NCI-H446 (cell line): Measurements from ENCODE around the gene CANT1.
"Not testable (repeated sequence)": the region's sequence is repeated elsewhere in the genome, so short reads cannot be mapped to it uniquely, and the experiment has no call there.

Experiments used
- DNase-seq, 2 experiments: peaks; one replicate each; lab custom pipeline; 2025; lab: John Stamatoyannopoulos, UW

The CANT1 gene

DNA sequence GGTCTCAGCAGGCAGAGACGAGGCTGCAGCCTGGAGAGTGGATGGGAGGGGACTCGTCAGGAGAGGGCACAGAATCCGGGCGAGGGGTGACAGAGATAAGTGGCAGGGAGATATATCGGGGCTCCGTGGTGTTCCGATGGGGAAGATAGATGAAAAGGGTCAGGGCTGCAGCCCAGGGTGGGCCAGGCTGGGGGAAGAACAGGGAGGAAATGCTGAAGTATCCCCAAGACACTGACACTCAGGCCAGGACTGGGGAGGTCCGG lies 32.0 kb downstream of the CANT1 start:
- no peak for DNase-seq

- no peak for DNase-seq
These were observed 32.5 kb downstream of the CANT1 start for GRCh38 chr17:78976907-78977680.

- DNase-seq = peak; percentile 69 to 83
These were observed 34.7 kb downstream of the CANT1 start for GRCh38 chr17:78974635-78975591.

GRCh38 chr17:78973792-78974520 lies 35.6 kb downstream of the CANT1 start:
- DNase-seq = no peak

DNA sequence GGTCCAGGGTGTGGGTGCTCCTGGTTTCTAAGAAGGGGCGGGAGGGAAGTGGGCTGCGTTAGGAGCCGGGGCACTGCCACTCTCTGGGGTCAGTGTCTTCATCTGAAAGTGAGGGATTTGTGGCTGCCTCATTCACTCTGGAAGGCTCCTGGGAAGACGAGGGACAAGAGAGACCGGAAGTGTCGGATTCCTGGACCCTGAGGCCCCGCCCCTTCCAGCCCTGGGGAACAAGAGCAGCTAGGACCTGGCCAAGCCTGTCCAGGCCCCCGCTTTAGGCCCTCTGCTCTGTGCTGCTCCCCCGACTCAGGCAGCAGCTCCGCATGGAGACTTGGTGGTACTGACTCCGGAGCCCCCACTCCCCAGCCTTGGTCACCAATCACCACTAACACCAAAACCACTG lies 36.4 kb downstream of the CANT1 start:
- no peak for DNase-seq

DNA sequence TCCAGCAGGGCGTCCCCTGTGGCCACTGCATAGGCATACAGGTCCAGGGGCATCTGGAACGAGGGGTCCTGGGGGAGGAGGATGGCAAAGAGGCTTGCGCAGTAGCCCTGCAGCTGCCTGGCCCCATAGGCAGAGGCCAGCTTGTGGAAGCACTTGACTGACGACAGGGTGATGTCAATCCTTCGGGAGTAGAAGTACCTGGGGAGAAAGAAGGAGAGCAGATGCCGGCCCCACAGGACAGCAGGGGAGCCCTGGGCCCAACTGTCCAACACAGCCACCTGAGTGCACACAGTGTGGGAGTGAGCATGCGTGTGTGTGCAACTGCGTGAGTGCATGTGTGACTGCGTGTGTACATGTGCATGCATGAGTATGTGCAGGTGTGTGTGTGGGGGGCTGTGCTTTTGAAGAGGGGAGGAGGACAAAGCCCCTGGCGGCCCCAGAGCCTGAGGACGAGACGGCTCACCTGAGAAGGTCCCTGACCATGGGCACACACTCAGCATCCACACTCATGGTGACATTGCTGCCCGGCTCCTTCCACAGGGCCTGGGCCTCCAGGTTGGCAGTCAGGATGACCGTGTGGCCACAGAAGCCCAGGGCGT lies 37.0 kb downstream of the CANT1 start:
- no peak for DNase-seq

DNA sequence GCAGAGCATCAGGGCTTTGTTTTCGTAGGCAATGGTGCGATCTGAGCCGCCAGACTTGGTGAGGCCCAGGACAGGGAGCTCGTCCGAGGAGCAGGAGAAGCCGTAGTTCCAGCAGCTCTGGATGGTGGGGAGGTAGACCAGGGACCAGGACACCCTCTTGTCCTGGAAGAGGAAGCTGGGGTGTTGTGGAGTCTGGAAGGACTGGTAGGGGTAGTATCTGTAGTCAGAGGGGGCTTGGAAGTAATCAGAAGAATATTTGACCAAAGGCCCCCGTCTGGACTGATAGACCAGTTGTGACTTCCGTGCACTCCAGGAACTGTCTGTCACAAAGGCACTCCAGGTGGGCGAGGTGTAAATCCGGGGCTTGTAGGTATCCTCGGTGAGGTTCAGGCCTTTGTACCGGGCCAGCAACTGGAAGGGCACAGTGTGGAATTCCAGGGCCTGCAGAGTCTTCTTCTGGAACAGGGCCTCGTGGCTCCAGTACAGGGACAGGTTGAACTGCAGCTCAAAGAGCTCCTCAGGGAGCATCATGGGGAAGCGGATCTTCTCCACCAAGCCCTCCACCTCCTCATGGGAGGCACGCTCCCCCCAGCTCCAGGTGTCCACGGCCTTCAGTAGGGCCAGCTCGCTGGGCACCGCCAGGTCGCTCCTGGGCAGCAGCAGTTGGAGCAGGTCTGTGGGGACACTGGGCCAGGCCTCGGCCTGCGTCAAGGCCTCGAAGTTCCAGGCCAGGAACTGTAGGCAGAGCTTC lies 37.6 kb downstream of the CANT1 start:
- no peak for DNase-seq

DNA sequence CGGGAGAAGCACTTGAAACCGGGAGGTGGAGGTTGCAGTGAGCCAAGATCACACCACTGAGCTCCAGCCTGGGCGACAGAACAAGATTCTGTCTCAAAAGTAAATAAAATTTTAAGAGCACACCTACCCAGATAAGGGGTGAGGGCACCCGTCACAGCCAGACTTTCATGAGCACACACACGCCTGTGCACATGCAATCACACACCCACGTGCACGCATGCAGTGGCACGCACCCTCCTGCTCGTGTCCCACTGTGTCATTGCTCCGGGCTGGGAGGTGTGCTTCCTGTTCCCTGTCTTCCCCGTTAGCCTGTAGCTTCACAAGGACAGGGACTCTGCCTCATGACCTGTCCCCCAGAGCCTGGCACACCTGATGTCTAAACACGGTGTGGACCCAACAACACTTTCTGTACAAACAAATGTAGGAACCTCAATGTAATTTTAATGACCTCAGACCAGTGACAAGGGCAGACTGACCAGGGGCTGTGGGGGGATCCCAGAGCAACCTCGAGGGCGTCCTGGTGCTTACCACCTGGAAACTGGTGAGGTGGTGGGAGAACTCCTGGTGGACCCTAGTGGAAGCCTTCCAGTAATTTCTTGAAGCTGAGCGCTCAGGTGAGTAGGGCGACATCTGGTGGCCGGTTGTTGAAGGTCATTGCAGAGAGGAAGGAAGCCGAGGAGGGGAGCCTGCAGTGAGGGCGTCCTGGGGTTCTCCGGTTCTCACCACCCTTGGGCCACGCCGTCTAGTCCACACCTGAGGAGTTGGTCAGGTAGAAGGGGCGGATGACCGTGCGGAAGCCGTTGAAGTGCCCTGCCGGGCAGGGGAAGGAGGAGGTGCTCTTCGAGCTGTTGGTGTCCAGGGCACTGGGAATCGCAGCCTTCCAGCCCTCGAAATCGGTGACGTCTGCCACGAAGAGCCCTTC lies 38.5 kb downstream of the CANT1 start:
- DNase-seq = peak; percentile 74 to 84

DNA sequence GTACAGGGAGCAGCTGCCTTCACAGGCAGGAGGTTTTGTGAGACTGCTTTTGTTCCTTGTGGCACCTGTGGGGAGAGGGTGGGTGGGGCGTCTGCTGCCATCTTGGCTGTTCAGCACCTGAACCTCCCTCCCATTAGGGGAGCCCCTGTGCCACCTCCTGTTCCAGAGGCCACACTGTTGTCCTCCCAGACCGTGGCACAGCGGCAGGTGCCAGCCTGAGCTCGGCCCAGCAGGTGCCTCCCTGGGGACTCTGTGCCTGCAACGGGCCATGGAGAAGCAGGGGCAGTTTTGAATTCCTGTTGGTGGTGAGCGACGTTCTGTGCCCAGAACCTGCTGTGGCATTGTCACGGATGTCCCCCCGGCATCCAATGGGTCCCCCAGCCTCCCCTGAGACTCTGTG lies 39.7 kb downstream of the CANT1 start:
- no peak for DNase-seq

GRCh38 chr17:78967782-78968362 lies 41.7 kb downstream of the CANT1 start:
- DNase-seq = no peak

GRCh38 chr17:78966910-78967600 lies 42.5 kb downstream of the CANT1 start:
- DNase-seq = no peak

DNA sequence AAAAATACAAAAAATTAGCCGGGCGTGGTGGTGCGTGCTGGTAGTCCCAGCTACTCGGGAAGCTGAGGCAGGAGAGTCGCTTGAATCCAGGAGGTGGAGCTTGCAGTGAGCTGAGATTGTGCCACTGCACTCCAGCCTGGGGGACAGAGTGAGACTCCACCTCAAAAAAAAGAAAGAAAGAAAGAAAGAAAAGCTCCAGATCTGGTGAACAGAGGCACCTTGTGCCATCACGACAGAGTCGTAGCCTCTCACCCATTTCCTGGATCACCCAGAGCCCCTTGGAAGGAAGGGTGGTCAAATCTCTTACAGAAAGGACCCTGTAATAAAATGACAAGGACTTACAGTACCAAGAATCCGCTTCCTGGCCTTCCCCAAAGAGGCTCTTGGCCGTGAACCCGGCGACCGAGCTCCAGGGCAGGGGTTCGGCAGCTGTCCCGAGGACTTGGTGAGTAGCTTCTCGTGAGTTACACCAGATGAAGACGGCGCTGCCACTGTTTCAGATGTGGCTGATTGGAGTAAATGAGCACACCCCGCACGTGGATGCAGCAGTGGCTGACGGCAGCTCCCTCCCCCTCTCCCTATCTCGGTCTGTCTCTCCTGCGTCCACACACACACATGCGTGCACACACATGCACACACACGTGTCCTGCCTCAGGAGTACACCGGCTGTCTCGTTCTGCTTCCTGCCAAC lies 43.3 kb downstream of the CANT1 start:
- no peak for DNase-seq

DNA sequence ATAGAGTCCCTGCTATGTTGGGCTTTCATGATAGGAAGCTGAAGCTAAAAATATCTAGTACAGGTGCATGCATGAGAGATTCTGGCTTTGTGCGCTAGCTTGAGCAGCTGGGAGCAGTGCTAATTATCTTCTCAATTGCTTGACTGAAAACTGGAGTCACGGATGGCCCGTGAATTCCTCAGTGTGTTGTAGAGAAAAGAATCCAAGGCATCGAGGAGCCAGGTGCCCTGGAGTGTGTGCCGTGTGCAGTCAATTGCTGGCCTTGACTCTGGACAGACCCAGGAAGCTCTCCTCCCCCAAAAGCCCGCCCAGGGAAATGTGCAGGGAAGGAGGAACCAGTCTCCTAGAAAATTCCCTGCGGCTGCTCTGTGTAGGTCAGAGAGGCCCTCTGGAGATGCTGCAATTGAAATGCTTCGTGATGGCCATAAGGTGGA lies 44.1 kb downstream of the CANT1 start:
- DNase-seq = no peak

- no peak for DNase-seq
These were observed 46.2 kb downstream of the CANT1 start for GRCh38 chr17:78963378-78963777.

- DNase-seq = not testable (repeated sequence)
These were observed 46.6 kb downstream of the CANT1 start for GRCh38 chr17:78962984-78963348.

DNA sequence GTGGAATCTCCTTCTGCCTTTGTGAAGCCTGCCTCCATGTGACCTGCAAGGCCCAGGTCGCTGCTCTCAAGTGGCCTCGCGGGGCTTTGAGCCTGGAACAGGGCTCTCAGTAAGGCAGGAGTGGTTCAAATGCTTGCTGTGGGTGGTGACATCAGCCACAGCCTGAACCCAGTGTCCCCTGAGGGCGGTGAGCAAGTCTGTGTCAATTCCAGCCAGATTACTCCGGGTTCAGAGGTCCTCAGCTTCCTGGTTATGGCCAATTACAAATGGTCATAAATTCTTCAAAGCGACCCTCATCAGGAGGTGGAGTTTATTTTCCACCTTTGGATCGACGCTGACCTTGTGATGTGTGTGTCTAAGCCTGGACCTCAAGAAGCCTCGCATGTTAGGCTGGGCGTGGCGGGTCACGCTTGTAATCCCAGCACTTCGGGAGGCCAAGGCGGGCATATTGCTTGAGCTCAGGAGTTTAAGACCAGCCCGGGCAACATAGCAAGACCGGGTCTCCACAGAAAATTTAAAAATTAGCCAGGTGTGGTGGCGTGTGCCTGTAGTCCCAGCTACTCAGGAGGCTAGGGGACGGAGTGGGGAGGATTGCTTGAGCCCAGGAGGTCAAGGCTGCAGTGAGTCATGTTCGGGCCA lies 47.1 kb downstream of the CANT1 start:
- DNase-seq = no peak

- no peak for DNase-seq
These were observed 48.0 kb downstream of the CANT1 start for GRCh38 chr17:78961571-78961970.

DNA sequence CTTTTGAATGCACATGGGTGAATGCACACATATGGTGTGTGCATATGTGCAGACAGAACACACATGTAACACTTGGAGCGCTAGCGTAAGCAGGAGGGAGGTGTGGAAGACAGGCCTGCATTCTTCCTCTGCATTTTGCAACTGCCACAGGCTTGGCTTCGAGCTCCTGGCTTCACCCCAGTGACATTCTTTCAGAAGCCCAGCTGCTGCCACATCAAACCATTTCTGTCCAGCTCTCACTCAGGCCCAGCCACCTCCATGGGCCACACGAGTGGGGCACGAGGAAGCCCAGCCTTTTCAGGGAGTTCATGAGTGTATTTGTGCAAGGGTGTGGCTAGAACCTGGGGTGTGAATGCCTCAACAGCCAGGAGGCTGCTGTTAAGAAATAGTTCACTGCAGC lies 48.6 kb downstream of the CANT1 start:
- DNase-seq = peak in 1 of 2 experiments; percentile 67
